CD4-positive, alpha-beta T cell treated with Interleukin-17A for 1 hour (primary cell): ENCODE data around the gene DMTF1.
A peak's percentile ranks its signal among the peaks of the same experiment; 100 is the strongest.

ENCODE experiments used
- DNase-seq: peaks from one replicate; pipeline ENCODE4 v3.0.0-alpha.2; 2020

Gene DMTF1

GRCh38 chr7:87148332-87148955 lies 3.8 kb upstream of the DMTF1 start:
- DNase-seq, result peak; percentile 43

GRCh38 chr7:87151002-87151728 lies 1.1 kb upstream of the DMTF1 start:
- no peak for DNase-seq

GRCh38 chr7:87151729-87152111 lies 533 bp upstream of the DMTF1 start:
- no peak for DNase-seq

- no peak for DNase-seq
These were observed 816 bp downstream of the DMTF1 start for GRCh38 chr7:87152897-87153641.

GRCh38 chr7:87154166-87154565 lies 1.9 kb downstream of the DMTF1 start:
- no peak for DNase-seq

- DNase-seq, result no peak
These were observed 2.3 kb downstream of the DMTF1 start for GRCh38 chr7:87154569-87154968.

- no peak for DNase-seq
These were observed 3.5 kb downstream of the DMTF1 start for GRCh38 chr7:87155788-87156187.

- no peak for DNase-seq
These were observed 4.5 kb downstream of the DMTF1 start for GRCh38 chr7:87156709-87157108.

- DNase-seq, result no peak
These were observed 7.3 kb downstream of the DMTF1 start for GRCh38 chr7:87159538-87159937.

- no peak for DNase-seq
These were observed 12.2 kb downstream of the DMTF1 start for GRCh38 chr7:87164433-87164832.

GRCh38 chr7:87170828-87171227 lies 18.6 kb downstream of the DMTF1 start:
- DNase-seq, result no peak

- DNase-seq, result no peak
These were observed 19.2 kb downstream of the DMTF1 start for GRCh38 chr7:87171282-87171934.

- DNase-seq, result no peak
These were observed 21.2 kb downstream of the DMTF1 start for GRCh38 chr7:87173471-87173870.

GRCh38 chr7:87178320-87178719 lies 26.1 kb downstream of the DMTF1 start:
- DNase-seq, result no peak

GRCh38 chr7:87179180-87179579 lies 26.9 kb downstream of the DMTF1 start:
- no peak for DNase-seq

- DNase-seq, result no peak
These were observed 34.9 kb downstream of the DMTF1 start for GRCh38 chr7:87187120-87187519.

- no peak for DNase-seq
These were observed 36.7 kb downstream of the DMTF1 start for GRCh38 chr7:87188930-87189329.

- no peak for DNase-seq
These were observed 38.5 kb downstream of the DMTF1 start for GRCh38 chr7:87190783-87191182.

- no peak for DNase-seq
These were observed 40.7 kb downstream of the DMTF1 start for GRCh38 chr7:87192784-87193487.

- no peak for DNase-seq
These were observed 41.7 kb downstream of the DMTF1 start for GRCh38 chr7:87193912-87194311.

GRCh38 chr7:87199241-87199640 lies 47.0 kb downstream of the DMTF1 start:
- DNase-seq, result no peak

- DNase-seq, result no peak
These were observed 47.6 kb downstream of the DMTF1 start for GRCh38 chr7:87199700-87200450.
